GM12865 (cell line): ENCODE measurements around the gene TRIAP1.
"Not testable (repeated sequence)": the region's sequence is repeated elsewhere in the genome, so short reads cannot be mapped to it uniquely, and the experiment has no call there.

Experiments
- DNase-seq: peaks from one replicate; pipeline ENCODE4 v3.0.0; 2010; ENCODE audit warnings: low read depth
- H3K4me3 ChIP-seq: 2 replicates; pipeline ENCODE4 v1.5.1; 2011; ENCODE audit warnings: mild to moderate bottlenecking, low read depth, low read length, control low read depth
- TF ChIP-seq, protein P1 (sequence below): IDR thresholded peaks from 2 replicates; pipeline ENCODE4 v1.5.1; 2011; ENCODE audit warnings: low read length, control low read depth, low read depth, inconsistent platforms; ENCODE audit not compliant: insufficient read depth; ENCODE audit errors: missing control alignments

The TRIAP1 gene

DNA sequence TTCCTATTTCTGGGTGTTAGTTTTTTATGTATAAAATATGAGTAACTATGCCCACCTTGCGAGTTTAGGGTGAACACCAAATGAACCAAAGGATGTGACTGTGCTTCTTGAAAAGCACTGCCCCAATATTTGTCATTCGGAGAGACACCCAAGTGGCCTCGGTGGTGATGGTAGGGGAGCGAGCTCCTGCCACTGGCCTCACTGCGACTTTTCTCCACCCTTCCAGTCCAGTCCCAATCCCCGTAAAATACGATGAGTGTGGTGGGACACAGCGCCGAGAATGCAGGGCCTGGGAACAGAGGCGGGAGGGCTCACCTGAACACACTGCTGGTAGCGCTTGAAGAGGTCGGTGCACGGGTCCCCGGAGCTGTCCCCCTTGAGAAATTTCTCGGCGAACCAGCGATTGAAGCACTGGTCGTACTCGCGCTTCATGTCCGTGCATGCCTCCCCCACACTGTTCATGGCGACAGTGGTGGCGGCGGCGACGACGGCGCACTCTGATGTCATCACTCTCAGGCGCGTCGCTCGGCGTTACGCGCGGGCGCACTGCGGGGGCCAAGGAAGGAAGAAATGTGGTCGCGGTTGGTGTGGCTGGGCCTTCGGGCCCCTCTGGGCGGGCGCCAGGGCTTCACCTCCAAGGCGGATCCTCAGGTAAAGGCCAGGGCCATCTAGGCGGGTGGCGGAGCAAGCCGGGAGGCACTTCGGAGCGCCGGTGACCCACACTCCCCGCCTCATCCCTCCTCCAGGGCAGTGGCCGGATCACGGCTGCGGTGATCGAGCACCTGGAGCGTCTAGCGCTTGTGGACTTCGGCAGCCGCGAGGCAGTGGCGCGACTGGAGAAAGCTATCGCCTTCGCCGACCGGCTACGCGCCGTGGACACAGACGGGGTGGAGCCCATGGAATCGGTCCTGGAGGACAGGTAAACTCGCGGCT, at the start of gene TRIAP1, which contains the start of gene GATC:
TSS of gene TRIAP1 (minus strand) at position 474 of the 933 bp plus-strand sequence. CDS start at position 462, 12 bp downstream.
TSS of gene GATC (plus strand) at position 534 of the 933 bp plus-strand sequence. CDS start at position 571, 37 bp downstream.
- TF ChIP-seq, protein P1, sequence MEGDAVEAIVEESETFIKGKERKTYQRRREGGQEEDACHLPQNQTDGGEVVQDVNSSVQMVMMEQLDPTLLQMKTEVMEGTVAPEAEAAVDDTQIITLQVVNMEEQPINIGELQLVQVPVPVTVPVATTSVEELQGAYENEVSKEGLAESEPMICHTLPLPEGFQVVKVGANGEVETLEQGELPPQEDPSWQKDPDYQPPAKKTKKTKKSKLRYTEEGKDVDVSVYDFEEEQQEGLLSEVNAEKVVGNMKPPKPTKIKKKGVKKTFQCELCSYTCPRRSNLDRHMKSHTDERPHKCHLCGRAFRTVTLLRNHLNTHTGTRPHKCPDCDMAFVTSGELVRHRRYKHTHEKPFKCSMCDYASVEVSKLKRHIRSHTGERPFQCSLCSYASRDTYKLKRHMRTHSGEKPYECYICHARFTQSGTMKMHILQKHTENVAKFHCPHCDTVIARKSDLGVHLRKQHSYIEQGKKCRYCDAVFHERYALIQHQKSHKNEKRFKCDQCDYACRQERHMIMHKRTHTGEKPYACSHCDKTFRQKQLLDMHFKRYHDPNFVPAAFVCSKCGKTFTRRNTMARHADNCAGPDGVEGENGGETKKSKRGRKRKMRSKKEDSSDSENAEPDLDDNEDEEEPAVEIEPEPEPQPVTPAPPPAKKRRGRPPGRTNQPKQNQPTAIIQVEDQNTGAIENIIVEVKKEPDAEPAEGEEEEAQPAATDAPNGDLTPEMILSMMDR: no peak
- peak within 1 kb of the TSS; percentile 94 for H3K4me3 ChIP-seq
- peak; percentile 88 for DNase-seq

- TF ChIP-seq, protein P1: no peak
- peak overlapping the region; percentile 90 for H3K4me3 ChIP-seq
- no peak for DNase-seq
These were observed 49.1 kb upstream of the TRIAP1 start for GRCh38 chr12:120495186-120495730.

DNA sequence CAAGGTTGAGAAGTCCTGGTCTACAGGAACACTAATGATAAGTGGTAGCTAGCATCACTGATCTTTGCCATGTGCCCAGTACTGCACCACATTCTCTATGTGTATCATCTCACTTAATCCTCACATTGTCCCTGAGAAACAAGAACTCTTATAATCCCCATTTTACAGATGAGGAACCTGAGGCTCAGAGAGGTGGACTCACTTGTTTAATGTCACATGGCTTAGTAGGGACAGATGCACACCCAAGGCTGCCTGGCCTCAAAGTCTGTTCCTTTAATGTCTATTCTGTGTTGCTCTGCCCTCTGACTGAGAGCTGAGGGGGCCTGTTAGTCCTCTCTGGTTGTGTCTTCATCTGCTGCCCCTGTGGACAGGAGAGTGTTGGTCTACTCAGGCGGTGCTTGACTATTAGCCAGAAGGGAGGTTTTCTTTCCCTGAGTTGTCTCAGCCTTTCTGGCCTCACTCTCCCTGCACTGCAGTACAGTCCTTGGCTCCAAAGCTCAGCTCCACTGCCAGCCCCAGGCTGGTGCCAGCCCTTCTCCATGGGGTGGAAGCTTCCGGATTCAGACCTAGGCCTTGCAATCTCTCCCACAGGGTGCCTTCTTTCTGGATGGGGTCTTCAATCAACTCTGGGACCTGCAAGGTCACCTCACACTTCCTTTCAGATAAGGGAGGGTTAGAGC, 44.8 kb upstream of the TRIAP1 start:
- DNase-seq: no peak
- TF ChIP-seq, protein P1: no peak
- H3K4me3 ChIP-seq: no peak overlapping the region

DNA sequence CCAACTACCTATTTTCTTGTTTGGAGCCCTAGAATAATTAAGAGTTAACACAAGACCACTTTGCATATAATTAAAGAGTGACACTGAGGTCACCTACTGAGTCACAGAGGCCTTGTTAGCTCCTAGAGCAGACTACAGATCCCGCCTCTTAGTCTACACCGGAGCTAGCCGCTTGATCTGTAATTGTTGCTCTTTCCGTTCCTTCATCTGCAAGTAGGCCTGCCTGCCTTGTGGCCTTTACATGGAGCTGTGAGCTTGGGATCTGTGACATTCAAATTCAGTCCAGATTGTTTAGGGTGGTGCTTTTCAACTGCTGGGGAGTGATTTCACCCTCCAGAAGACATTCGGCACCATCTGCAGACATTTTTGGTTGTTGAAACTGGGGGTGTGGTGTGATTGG, 44.1 kb upstream of the TRIAP1 start:
- TF ChIP-seq, protein P1: no peak
- DNase-seq: no peak
- H3K4me3 ChIP-seq: no peak overlapping the region

GRCh38 chr12:120489018-120489417, 42.8 kb upstream of the TRIAP1 start:
- TF ChIP-seq, protein P1: no peak
- no peak overlapping the region for H3K4me3 ChIP-seq
- DNase-seq: no peak

DNA sequence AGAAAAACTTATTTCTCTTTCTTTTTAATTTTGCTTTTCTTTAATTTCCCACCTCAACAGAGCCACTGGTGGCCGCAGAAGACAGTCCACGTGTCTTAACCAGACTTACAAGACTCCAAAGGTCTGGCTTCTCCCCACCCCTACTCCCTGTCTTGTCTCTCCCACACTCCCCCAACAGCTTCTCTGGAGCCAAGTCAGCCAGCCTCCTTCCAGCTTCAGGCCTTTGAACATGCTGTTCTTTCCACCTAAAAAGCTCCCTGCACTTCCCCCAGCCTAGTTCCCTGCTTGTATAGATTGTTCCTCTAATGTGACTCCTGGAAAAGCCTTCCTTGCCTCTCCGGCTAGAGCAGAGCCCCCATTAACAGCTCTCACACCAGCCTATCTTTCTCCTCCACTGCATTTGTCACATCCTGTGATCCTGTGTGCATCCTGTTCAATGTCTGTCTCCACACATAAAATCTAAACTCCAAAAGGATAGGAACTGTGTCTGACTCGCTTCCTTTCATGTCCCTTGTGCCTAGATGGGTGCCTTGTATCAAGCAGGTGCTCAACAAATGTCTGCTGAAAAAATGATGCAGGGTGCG, 42.0 kb upstream of the TRIAP1 start:
- H3K4me3 ChIP-seq: no peak overlapping the region
- TF ChIP-seq, protein P1: no peak
- DNase-seq: no peak

GRCh38 chr12:120487552-120487951, 41.4 kb upstream of the TRIAP1 start:
- not testable (repeated sequence) for DNase-seq, H3K4me3 ChIP-seq
